Stimulated activated CD8-positive, alpha-beta memory T cell treated with anti-CD3 and anti-CD28 coated beads, Interleukin-4, amount 100 ng/mL, for 48 hours (primary cell): ENCODE results near the gene PIH1D2.
A peak's percentile ranks its signal among the peaks of the same experiment; 100 is the strongest.
"Not testable (repeated sequence)": the region's sequence is repeated elsewhere in the genome, so short reads cannot be mapped to it uniquely, and the experiment has no call there.

Experiments
- DNase-seq: peaks from one replicate; pipeline ENCODE4 v3.0.0-alpha.2; 2020

The PIH1D2 gene

GRCh38 chr11:112050721-112051120, 23.1 kb downstream of the PIH1D2 start:
- DNase-seq: no peak

GRCh38 chr11:112049777-112050176, 24.0 kb downstream of the PIH1D2 start:
- no peak for DNase-seq

- DNase-seq: not testable (repeated sequence)
Observed at GRCh38 chr11:112048256-112048655, 25.6 kb downstream of the PIH1D2 start.

- DNase-seq: not testable (repeated sequence)
Observed at GRCh38 chr11:112046647-112047046, 27.2 kb downstream of the PIH1D2 start.

GRCh38 chr11:112044961-112045360, 28.9 kb downstream of the PIH1D2 start:
- no peak for DNase-seq

GRCh38 chr11:112042961-112043304, 30.9 kb downstream of the PIH1D2 start:
- no peak for DNase-seq

- no peak for DNase-seq
Observed at GRCh38 chr11:112042161-112042960, 31.5 kb downstream of the PIH1D2 start.

- no peak for DNase-seq
Observed at GRCh38 chr11:112037527-112037926, 36.3 kb downstream of the PIH1D2 start.

- no peak for DNase-seq
Observed at GRCh38 chr11:112033902-112034301, 39.9 kb downstream of the PIH1D2 start.

GRCh38 chr11:112029460-112029859, 44.4 kb downstream of the PIH1D2 start:
- no peak for DNase-seq

- not testable (repeated sequence) for DNase-seq
Observed at GRCh38 chr11:112026784-112027410, 46.9 kb downstream of the PIH1D2 start.

- DNase-seq: no peak
Observed at GRCh38 chr11:112025707-112026106, 48.1 kb downstream of the PIH1D2 start.

- peak; percentile 90 for DNase-seq
Observed at GRCh38 chr11:112024773-112025678, 48.8 kb downstream of the PIH1D2 start, which contains the start of gene DLAT. Gene DLAT (plus strand): TSS chr11:112025408. CDS start chr11:112025473, 65 bp downstream.

- DNase-seq: no peak
Observed at GRCh38 chr11:112024178-112024772, 49.5 kb downstream of the PIH1D2 start.

- DNase-seq: no peak
Observed at GRCh38 chr11:112023104-112023503, 50.7 kb downstream of the PIH1D2 start.

GRCh38 chr11:112019066-112019465, 54.8 kb downstream of the PIH1D2 start:
- DNase-seq: no peak
